Small intestine (tissue), 7 donors: ENCODE measurements around the gene M1AP. TPM values are rescaled to one million over a fixed set of nuclear protein-coding genes. Genes with fewer than 3 reads are reported as not detected.

Source experiments
- DNase-seq, 2 donors: peaks; one replicate each; pipeline versions ENCODE4 v3.0.0 to v3.0.0-alpha.2; 2013
- FAIRE-seq: peaks from 2 replicates; lab custom pipeline; 2012; peaks lifted over from hg19 to GRCh38; lab: Jason Lieb, UNC
- H3K27ac ChIP-seq, 3 donors: one replicate each; pipeline ENCODE4 v1.5.1; 2013; ENCODE audit warnings: low read length in 2 of 3, mild to moderate bottlenecking in 2 of 3, control low read depth in 1 of 3, inconsistent platforms in 1 of 3, low read depth in 1 of 3, moderate library complexity in 1 of 3
- H3K27me3 ChIP-seq, 3 donors: one replicate each; pipeline ENCODE4 v1.6.1; 2013; ENCODE audit warnings: low read length in 3 of 3, inconsistent platforms in 1 of 3; ENCODE audit not compliant: control insufficient read depth in 3 of 3, insufficient read depth in 3 of 3
- H3K36me3 ChIP-seq, 3 donors: one replicate each; pipeline ENCODE4 v1.6.1; 2013; ENCODE audit warnings: low read length in 3 of 3, inconsistent platforms in 1 of 3, low read depth in 1 of 3, mild to moderate bottlenecking in 1 of 3, moderate library complexity in 1 of 3; ENCODE audit not compliant: control insufficient read depth in 3 of 3, insufficient read depth in 2 of 3
- H3K4me1 ChIP-seq, 3 donors: one replicate each; pipeline ENCODE4 v1.6.1; 2013; ENCODE audit warnings: low read length in 2 of 3, inconsistent platforms in 1 of 3, low read depth in 1 of 3, mild to moderate bottlenecking in 1 of 3, moderate library complexity in 1 of 3; ENCODE audit not compliant: control insufficient read depth in 3 of 3, insufficient read depth in 2 of 3
- H3K4me3 ChIP-seq, 3 donors: one replicate each; pipeline ENCODE4 v1.5.1; 2013; ENCODE audit warnings: low read length in 3 of 3, control low read depth in 1 of 3, inconsistent platforms in 1 of 3, low read depth in 1 of 3, mild to moderate bottlenecking in 1 of 3, moderate library complexity in 1 of 3
- H3K9me3 ChIP-seq, 2 donors: one replicate each; pipeline ENCODE4 v1.6.1; 2013; ENCODE audit warnings: low read depth in 1 of 2, low read length in 1 of 2; ENCODE audit not compliant: control insufficient read depth in 2 of 2, insufficient read depth in 1 of 2
- WGBS, 3 donors: extraction: QIAGEN DNeasy Blood & Tissue Kit; methylation state at CpG; one replicate each; pipeline ENCODE4 v1.1.7; 2013; 5-methylcytosine and 5-hydroxymethylcytosine counted together
- polyA plus RNA-seq, 4 donors: library from polyadenylated mRNA; stranded (reverse) in 3 of 4; unstranded in 1 of 4; fragments of 200-250 nt in 3 of 4; fragments of 120-200 nt in 1 of 4; gene quantifications; one replicate each; pipeline versions ENCODE4 v1.2.1 to v1.2.3, GENCODE V29; 2013
- donor health status: healthy with polysubstance abuse.
- donor health status: control.
- donor health status: control.
- donor health status: Bipolar disorder and iron deficiency.
- donor health status: healthy.

Gene M1AP
- polyA plus RNA-seq, 4 donors, result 0.12 to 0.13 TPM; not detected in 2

- H3K27me3 ChIP-seq, result peaks cover 0 to 7% (median 0%) of the 10 kb centered on the region in 3 donors
- 92 to 95% (median 93%) methylated on average over 10 of the region's 10 CpGs for WGBS, 3 donors
- H3K9me3 ChIP-seq, result peaks cover 0 to 6% of the 10 kb centered on the region in 2 donors
- FAIRE-seq (no peak), DNase-seq (no peak)
- H3K4me1 ChIP-seq, result peaks cover 0 to 18% (median 5%) of the 10 kb centered on the region in 3 donors
- H3K27ac ChIP-seq, result peak overlapping the region in 2 of 3 donors; percentile 57 to 73
- H3K4me3 ChIP-seq, result peak overlapping the region in 2 of 3 donors; percentile 28 to 31
- H3K36me3 ChIP-seq, result peaks cover 3 to 39% (median 12%) of the 10 kb centered on the region in 3 donors
Measured at GRCh38 chr2:74524955-74525716, 123.0 kb downstream of the M1AP start.

GRCh38 chr2:74524005-74524404 lies 124.1 kb downstream of the M1AP start:
- Histone ChIP-seq H3K27ac (no peak overlapping the region), H3K36me3 (peaks cover 3 to 43% (median 14%) of the 10 kb centered on the region in 3 donors), H3K27me3 (peaks cover 0 to 16% (median 0%) of the 10 kb centered on the region in 3 donors), H3K9me3 (peaks cover 0 to 6% of the 10 kb centered on the region in 2 donors), H3K4me3 (no peak overlapping the region), H3K4me1 (peaks cover 0 to 18% (median 5%) of the 10 kb centered on the region in 3 donors)
- 88 to 94% (median 91%) methylated on average over 9 of the region's 9 CpGs for WGBS, 3 donors
- DNase-seq (no peak), FAIRE-seq (no peak)

- WGBS, 3 donors, result 82 to 89% (median 85%) methylated on average over 3 of the region's 3 CpGs
- Histone ChIP-seq H3K4me3 (no peak overlapping the region), H3K27me3 (peaks cover 0 to 30% (median 7%) of the 10 kb centered on the region in 3 donors), H3K9me3 (peaks cover 0 to 6% of the 10 kb centered on the region in 2 donors), H3K4me1 (peaks cover 0 to 10% (median 0%) of the 10 kb centered on the region in 3 donors), H3K36me3 (peaks cover 0 to 31% (median 15%) of the 10 kb centered on the region in 3 donors), H3K27ac (no peak overlapping the region)
- FAIRE-seq (no peak), DNase-seq (no peak)
Measured at GRCh38 chr2:74522516-74522915, 125.6 kb downstream of the M1AP start.

- Histone ChIP-seq H3K9me3 (peaks cover 0 to 8% of the 10 kb centered on the region in 2 donors), H3K27ac (no peak overlapping the region), H3K27me3 (peaks cover 9 to 87% (median 42%) of the 10 kb centered on the region in 3 donors), H3K36me3 (peaks cover 0 to 7% (median 6%) of the 10 kb centered on the region in 3 donors), H3K4me1 (peaks cover 0 to 13% (median 9%) of the 10 kb centered on the region in 3 donors), H3K4me3 (peak overlapping the region in 1 of 3 donors; percentile 35)
- 77 to 84% (median 82%) methylated on average over 13 of the region's 13 CpGs for WGBS, 3 donors
- no peak for DNase-seq
- no peak for FAIRE-seq
Measured at GRCh38 chr2:74516650-74517049, 131.5 kb downstream of the M1AP start.

GRCh38 chr2:74515981-74516633 lies 132.0 kb downstream of the M1AP start:
- DNase-seq (peak; percentile 65 to 78), FAIRE-seq (no peak)
- Histone ChIP-seq H3K36me3 (peaks cover 0 to 7% (median 6%) of the 10 kb centered on the region in 3 donors), H3K27me3 (peaks cover 9 to 93% (median 47%) of the 10 kb centered on the region in 3 donors), H3K9me3 (peaks cover 0 to 8% of the 10 kb centered on the region in 2 donors), H3K4me1 (peaks cover 0 to 13% (median 9%) of the 10 kb centered on the region in 3 donors), H3K27ac (no peak overlapping the region), H3K4me3 (peak overlapping the region in 2 of 3 donors; percentile 35)
- 4 to 9% (median 9%) methylated on average over 51 to 72 of the region's 72 CpGs for WGBS, 3 donors

- H3K36me3 ChIP-seq, result peaks cover 0 to 7% (median 6%) of the 10 kb centered on the region in 3 donors
- peaks cover 0 to 13% (median 9%) of the 10 kb centered on the region in 3 donors for H3K4me1 ChIP-seq
- peaks cover 9 to 95% (median 49%) of the 10 kb centered on the region in 3 donors for H3K27me3 ChIP-seq
- DNase-seq (peak; percentile 27 to 68), FAIRE-seq (no peak)
- peak overlapping the region in 2 of 3 donors; percentile 35 for H3K4me3 ChIP-seq
- WGBS, 3 donors, result 3 to 6% (median 4%) methylated on average over 52 to 60 of the region's 60 CpGs
- H3K9me3 ChIP-seq, result peaks cover 0 to 8% of the 10 kb centered on the region in 2 donors
- no peak overlapping the region for H3K27ac ChIP-seq
Measured at GRCh38 chr2:74515271-74515980, 132.7 kb downstream of the M1AP start.

- peak within 1 kb of the TSS in 1 of 3 donors; percentile 10 for H3K4me3 ChIP-seq
- FAIRE-seq, result no peak
- H3K4me1 ChIP-seq, result peaks cover 0 to 13% (median 9%) of the 10 kb centered on the region in 3 donors
- peaks cover 0 to 8% of the 10 kb centered on the region in 2 donors for H3K9me3 ChIP-seq
- H3K27ac ChIP-seq, result peak within 1 kb of the TSS in 1 of 3 donors; percentile 11
- WGBS, 3 donors, result 2 to 3% (median 3%) methylated on average over 74 to 82 of the region's 82 CpGs
- DNase-seq, result peak in 1 of 2 donors; percentile 40
- H3K27me3 ChIP-seq, result peaks cover 9 to 96% (median 49%) of the 10 kb centered on the region in 3 donors
- peaks cover 0 to 7% (median 3%) of the 10 kb centered on the region in 3 donors for H3K36me3 ChIP-seq
Measured at GRCh38 chr2:74514368-74515270, 133.5 kb downstream of the M1AP start, which contains the start of gene TLX2. TLX2 (plus strand) TSS chr2:74514450; CDS start chr2:74514807, 357 bp downstream.
